Esophagus squamous epithelium (tissue), 5 donors: Measurements from ENCODE around the gene CYB5R3. TPM values are rescaled to one million over a fixed set of nuclear protein-coding genes. Genes with fewer than 3 reads are reported as not detected.

Experiments used
- DNase-seq: peaks from one replicate; lab custom pipeline; 2025; lab: John Stamatoyannopoulos, UW
- H3K27ac ChIP-seq, 4 donors: fragments of 200-600 bp; sonication (generic); one replicate each; pipeline ENCODE4 v1.5.1; 2016 to 2019; ENCODE audit warnings: mild to moderate bottlenecking in 1 of 4
- H3K27me3 ChIP-seq, 4 donors: fragments of 200-600 bp; sonication (generic); 1 replicate in 3 of 4; 2 replicates in 1 of 4; pipeline versions ENCODE4 v1.5.1 to v1.6.0; 2017 to 2021; ENCODE audit warnings: antibody characterized with exemption in 1 of 4
- H3K36me3 ChIP-seq, 3 donors: fragments of 200-600 bp; sonication (generic); one replicate each; pipeline ENCODE4 v1.5.1; 2016 to 2019
- H3K4me1 ChIP-seq, 3 donors: fragments of 200-600 bp; sonication (generic); one replicate each; pipeline ENCODE4 v1.5.1; 2017 to 2019
- H3K4me3 ChIP-seq, 4 donors: fragments of 200-600 bp; sonication (generic); 1 replicate in 3 of 4; 2 replicates in 1 of 4; pipeline ENCODE4 v1.5.1; 2016 to 2019; ENCODE audit warnings: mild to moderate bottlenecking in 2 of 4, moderate library complexity in 1 of 4
- H3K9me3 ChIP-seq, 3 donors: fragments of 200-600 bp; sonication (generic); one replicate each; pipeline ENCODE4 v1.5.1; 2016 to 2019
- POLR2A ChIP-seq, 4 donors: fragments of 450-650 bp; IDR thresholded peaks; one replicate each; pipeline ENCODE4 v1.6.1; 2017; ENCODE audit warnings: antibody characterized with exemption in 4 of 4, mild to moderate bottlenecking in 4 of 4, moderate library complexity in 3 of 4
- WGBS, 2 donors: methylation state at CpG; one replicate each; pipeline ENCODE4 v1.1.5; 2018; 5-methylcytosine and 5-hydroxymethylcytosine counted together
- intact Hi-C: fragments of 100-400 bp; cut with DNase I; formaldehyde crosslinking; loops from one replicate; pipeline ENCODE4 v1.15.0; 2022
- total RNA-seq, 4 donors: library from RNA; depleted of rRNA; stranded (reverse); fragments of >200 nt; gene quantifications; one replicate each; pipeline ENCODE4 v1.1.0, GENCODE V29; 2016
- TF ChIP-seq, protein P1 (sequence below), 6 experiments: fragments of 450-650 bp in 4 of 6; fragments of 200-600 bp in 2 of 6; sonication (generic) in 2 of 6; IDR thresholded peaks; one replicate each; pipeline ENCODE4 v1.5.1; 2016 to 2019; ENCODE audit warnings: antibody characterized with exemption in 6 of 6, mild to moderate bottlenecking in 4 of 6, moderate library complexity in 4 of 6
- donor health status: DM: yes; HTN: yes; CAD: no.

Gene CYB5R3
- total RNA-seq, 4 donors from 2014 or later, result 49.5 to 81.6 (median 71.7) TPM

GRCh38 chr22:42637555-42637954 is 11.6 kb downstream of the CYB5R3 start:
- WGBS, 2 donors, result 66 to 83% methylated on average over 2 to 6 of the region's 12 CpGs
- H3K27ac ChIP-seq, result peak overlapping the region in 3 of 4 donors; percentile 26 to 94 (median 90)
- TF ChIP-seq POLR2A (IDR thresholded peaks at IDR 0.05), result no peak
- TF ChIP-seq, protein P1, sequence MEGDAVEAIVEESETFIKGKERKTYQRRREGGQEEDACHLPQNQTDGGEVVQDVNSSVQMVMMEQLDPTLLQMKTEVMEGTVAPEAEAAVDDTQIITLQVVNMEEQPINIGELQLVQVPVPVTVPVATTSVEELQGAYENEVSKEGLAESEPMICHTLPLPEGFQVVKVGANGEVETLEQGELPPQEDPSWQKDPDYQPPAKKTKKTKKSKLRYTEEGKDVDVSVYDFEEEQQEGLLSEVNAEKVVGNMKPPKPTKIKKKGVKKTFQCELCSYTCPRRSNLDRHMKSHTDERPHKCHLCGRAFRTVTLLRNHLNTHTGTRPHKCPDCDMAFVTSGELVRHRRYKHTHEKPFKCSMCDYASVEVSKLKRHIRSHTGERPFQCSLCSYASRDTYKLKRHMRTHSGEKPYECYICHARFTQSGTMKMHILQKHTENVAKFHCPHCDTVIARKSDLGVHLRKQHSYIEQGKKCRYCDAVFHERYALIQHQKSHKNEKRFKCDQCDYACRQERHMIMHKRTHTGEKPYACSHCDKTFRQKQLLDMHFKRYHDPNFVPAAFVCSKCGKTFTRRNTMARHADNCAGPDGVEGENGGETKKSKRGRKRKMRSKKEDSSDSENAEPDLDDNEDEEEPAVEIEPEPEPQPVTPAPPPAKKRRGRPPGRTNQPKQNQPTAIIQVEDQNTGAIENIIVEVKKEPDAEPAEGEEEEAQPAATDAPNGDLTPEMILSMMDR (IDR thresholded peaks at IDR 0.05), result peak in 1 of 6 experiments; percentile 21
- H3K9me3 ChIP-seq, result no peaks in the 10 kb centered on the region
- DNase-seq, result no peak
- peaks cover 0 to 45% (median 19%) of the 10 kb centered on the region in 3 donors for H3K4me1 ChIP-seq
- no peaks in the 10 kb centered on the region for H3K27me3 ChIP-seq
- intact Hi-C loops, result no loop called here
- no peak overlapping the region for H3K4me3 ChIP-seq
- H3K36me3 ChIP-seq, result peaks cover 0 to 44% (median 15%) of the 10 kb centered on the region in 3 donors

GRCh38 chr22:42636506-42636905 is 12.7 kb downstream of the CYB5R3 start:
- Histone ChIP-seq H3K27me3 (no peaks in the 10 kb centered on the region), H3K36me3 (peaks cover under 1 to 54% (median 20%) of the 10 kb centered on the region in 3 donors), H3K4me3 (no peak overlapping the region), H3K9me3 (no peaks in the 10 kb centered on the region), H3K4me1 (peaks cover 0 to 44% (median 19%) of the 10 kb centered on the region in 3 donors), H3K27ac (peak overlapping the region; percentile 87 to 94 (median 90))
- intact Hi-C loops, result no loop called here
- 86 to 98% methylated on average over 6 of the region's 17 CpGs for WGBS, 2 donors
- DNase-seq, result no peak
- TF ChIP-seq, protein P1 (IDR thresholded peaks at IDR 0.05), result no peak
- no peak for TF ChIP-seq POLR2A (IDR thresholded peaks at IDR 0.05)

DNA sequence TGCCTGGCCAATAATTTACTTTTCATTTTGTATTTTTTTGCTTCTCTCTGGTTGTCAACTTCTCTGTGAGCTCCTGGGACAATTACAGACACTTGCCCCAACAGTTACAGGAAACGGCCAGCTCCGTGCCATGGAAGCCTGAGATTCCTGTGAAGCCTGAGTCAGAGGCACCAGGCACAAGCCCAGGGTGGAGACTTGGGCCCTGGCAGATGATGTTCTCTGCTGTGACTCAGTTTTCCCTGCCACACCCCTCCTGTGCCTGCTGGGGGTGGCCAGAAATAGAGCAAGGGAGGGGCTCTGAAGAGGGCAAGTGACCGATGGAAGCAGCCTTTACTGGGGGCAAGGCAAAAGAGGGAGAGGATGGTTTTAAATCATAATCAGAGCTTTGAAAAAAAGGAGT is 13.7 kb downstream of the CYB5R3 start:
- peak overlapping the region; percentile 87 to 94 (median 90) for H3K27ac ChIP-seq
- peaks cover 10 to 64% (median 30%) of the 10 kb centered on the region in 3 donors for H3K36me3 ChIP-seq
- 38 to 40% methylated on average over 1 of the region's 3 CpGs for WGBS, 2 donors
- H3K4me1 ChIP-seq, result peaks cover 0 to 46% (median 19%) of the 10 kb centered on the region in 3 donors
- intact Hi-C loops, result no loop called here
- H3K27me3 ChIP-seq, result no peaks in the 10 kb centered on the region
- TF ChIP-seq POLR2A (IDR thresholded peaks at IDR 0.05), result no peak
- TF ChIP-seq, protein P1 (IDR thresholded peaks at IDR 0.05), result no peak
- H3K9me3 ChIP-seq, result no peaks in the 10 kb centered on the region
- DNase-seq, result no peak
- H3K4me3 ChIP-seq, result no peak overlapping the region

GRCh38 chr22:42633013-42633412 is 16.2 kb downstream of the CYB5R3 start:
- TF ChIP-seq, protein P1 (IDR thresholded peaks at IDR 0.05), result no peak
- TF ChIP-seq POLR2A (IDR thresholded peaks at IDR 0.05), result no peak
- WGBS, 2 donors, result 88 to 94% methylated on average over 8 to 9 of the region's 9 CpGs
- Histone ChIP-seq H3K36me3 (peaks cover 29 to 89% (median 54%) of the 10 kb centered on the region in 3 donors), H3K9me3 (no peaks in the 10 kb centered on the region), H3K27ac (no peak overlapping the region), H3K4me1 (peaks cover 0 to 42% (median 19%) of the 10 kb centered on the region in 3 donors), H3K27me3 (no peaks in the 10 kb centered on the region), H3K4me3 (no peak overlapping the region)
- DNase-seq, result no peak
- intact Hi-C loops, result no loop called here

DNA sequence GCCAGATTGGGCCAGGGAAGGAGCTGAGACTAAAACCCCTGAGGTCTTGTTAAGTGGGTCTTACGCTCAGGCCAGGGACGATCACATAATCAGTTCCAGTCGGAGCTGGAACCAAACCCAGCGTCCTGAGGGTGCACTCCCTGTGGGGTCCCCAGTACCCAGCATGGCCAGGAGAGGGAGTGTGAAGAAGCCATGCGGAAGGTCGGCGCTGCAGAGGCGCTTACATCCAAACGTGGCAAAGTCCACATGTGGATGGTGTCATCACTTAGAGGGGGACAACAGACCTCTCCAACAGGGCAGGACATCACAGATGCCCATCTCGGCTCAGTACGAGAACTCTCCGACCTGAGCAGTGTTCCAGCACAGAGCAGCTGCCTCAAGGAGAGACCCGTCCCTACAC is 17.1 kb downstream of the CYB5R3 start:
- Histone ChIP-seq H3K4me1 (peaks cover 0 to 42% (median 19%) of the 10 kb centered on the region in 3 donors), H3K27ac (no peak overlapping the region), H3K36me3 (peaks cover 38 to 99% (median 63%) of the 10 kb centered on the region in 3 donors), H3K27me3 (no peaks in the 10 kb centered on the region), H3K4me3 (no peak overlapping the region), H3K9me3 (no peaks in the 10 kb centered on the region)
- intact Hi-C loops, result no loop called here
- DNase-seq, result no peak
- WGBS, 2 donors, result 86 to 100% methylated on average over 1 to 11 of the region's 13 CpGs
- TF ChIP-seq POLR2A (IDR thresholded peaks at IDR 0.05), result no peak
- TF ChIP-seq, protein P1 (IDR thresholded peaks at IDR 0.05), result peak in 2 of 6 experiments; percentile 14 to 33
